ENCODE measurements around the gene DOC2A. TPM values are rescaled to one million over a fixed set of nuclear protein-coding genes. Genes with fewer than 3 reads are reported as not detected.

Gene DOC2A
- total and polyA plus RNA-seq, 10 of the 15 experiments (the other 5 are each of a cell fraction or from before 2014, with no cell fraction given) = 0.06 to 0.17 (median 0.12) TPM; not detected in 6

- no TSS peak for BruUV-seq (replicated peaks)
- ChIA-PET POLR2A (interaction anchor here (0.6 to 6.0 kb wide), 19 partner anchors 8 to 445 kb away, joined by 3 to 53 read pairs (median 3); partner anchors contain the start of genes ALDOA, HIRIP3, INO80E and KCTD13), SMC1A (ENCODE audit: uncharacterized antibody, unreplicated experiment) (interaction anchor here (0.8 to 2.8 kb wide), 6 partner anchors 9 to 125 kb away, joined by 3 to 20 read pairs (median 4); partner anchors contain the start of genes HIRIP3 and TMEM219), CTCF (interaction anchor here (0.5 to 2.5 kb wide), 11 partner anchors 12 to 393 kb away, joined by 3 to 21 read pairs (median 5); partner anchors contain the start of genes HIRIP3, KCTD13 and TMEM219), RAD21 (ENCODE audit: unreplicated experiment) (interaction anchor here (0.5 to 2.3 kb wide), 8 partner anchors 11 to 561 kb away, joined by 3 to 19 read pairs (median 4); partner anchors contain the start of genes ALDOA, HIRIP3, INO80E and KCTD13)
- peaks cover 4 to 8% of the 10 kb centered on the region in 2 experiments; a peak in 3 of 4 replicates for H3K36me3 ChIP-seq (ENCODE audit: control insufficient read depth in 2 of 2, insufficient read depth in 2 of 2, low read length in 1 of 2)
- intact Hi-C loops (cut with micrococcal nuclease; ENCODE audit: unreplicated experiment) (no loop called here), in situ Hi-C loops (cut with MboI) (no loop called here)
- H3K4me3 ChIP-seq = peak within 1 kb of the TSS; percentile 99
- peak within 1 kb of the TSS; percentile 86 for H3K9ac ChIP-seq (ENCODE audit: control insufficient read depth, insufficient read depth, low read length)
- H3K4me2 ChIP-seq (ENCODE audit: control insufficient read depth, insufficient read depth) = peak within 1 kb of the TSS; percentile 91
- H2AFZ ChIP-seq (ENCODE audit: control insufficient read depth, low read depth, low read length) = peak within 1 kb of the TSS; percentile 81
- peak; percentile 96 for FAIRE-seq
- no peaks in the 10 kb centered on the region for H4K20me1 ChIP-seq (ENCODE audit: control insufficient read depth, insufficient read depth)
- H3K79me2 ChIP-seq (ENCODE audit: control insufficient read depth, insufficient read depth, low read length) = peaks cover 37% of the 10 kb centered on the region
- no peaks in the 10 kb centered on the region; the same call in 2 of the 3 replicates for H3K9me3 ChIP-seq (replicated peaks; ENCODE audit: control insufficient read depth, insufficient read depth, low read length)
- WGBS (ENCODE audit: insufficient coverage, insufficient replicate concordance, low lambda C conversion rate, missing lambda C conversion rate) = 10% methylated on average over 61 of the region's 75 CpGs
- H3K27me3 ChIP-seq (replicated peaks in 1 of 2; ENCODE audit: control insufficient read depth in 2 of 2, insufficient read depth in 2 of 2, low read length in 1 of 2) = no peaks in the 10 kb centered on the region
- peak within 1 kb of the TSS; percentile 90 for H3K27ac ChIP-seq (ENCODE audit: control insufficient read depth, insufficient read depth)
- DNase-seq (ENCODE audit: low read depth, low spot score) = peak; percentile 92
- H3K4me1 ChIP-seq (ENCODE audit: control insufficient read depth, insufficient read depth, low read length) = peaks cover 9% of the 10 kb centered on the region
- ATAC-seq = peak; percentile 98
- peak; percentile 98 for TF ChIP-seq IKZF1 (conservative IDR thresholded peaks at IDR 0.05)
- no peak for TF ChIP-seq RELA (IDR thresholded peaks at IDR 0.05; ENCODE audit: borderline replicate concordance, partially characterized antibody)
- peak; percentile 88 for TF ChIP-seq EED (IDR thresholded peaks at IDR 0.05; ENCODE audit: low read depth)
- no peak for TF ChIP-seq RUNX3 (IDR thresholded peaks at IDR 0.05; ENCODE audit: low read length)
- TF ChIP-seq MEF2A (IDR thresholded peaks at IDR 0.05; ENCODE audit: insufficient read depth, low read depth, low read length) = 0 out of 2 replicates have a peak, but pooled peaks have one; percentile 23
- TF ChIP-seq BCL3 (IDR thresholded peaks at IDR 0.05; ENCODE audit: borderline replicate concordance, insufficient read depth, low read depth, low read length, poor library complexity, severe bottlenecking) = no peak
- 0 out of 2 replicates have a peak, but pooled peaks have one; percentile 68 for TF ChIP-seq POLR2AphosphoS2 (IDR thresholded peaks at IDR 0.05; ENCODE audit: low read depth, low read length)
- no peak for TF ChIP-seq MTA2 (IDR thresholded peaks at IDR 0.05; ENCODE audit: low read depth)
- peak; percentile 88 for TF ChIP-seq HDGF (IDR thresholded peaks at IDR 0.05)
- peak; percentile 87 for TF ChIP-seq SMAD5 (IDR thresholded peaks at IDR 0.05; ENCODE audit: low read depth)
- no peak for TF ChIP-seq CEBPZ (IDR thresholded peaks at IDR 0.05; ENCODE audit: low read depth, low read length)
- peak; percentile 17; the same call in 1 of the 2 replicates for TF ChIP-seq ZBTB33 (IDR thresholded peaks at IDR 0.05)
- no peak for TF ChIP-seq SIX5 (IDR thresholded peaks at IDR 0.05; ENCODE audit: low read depth, low read length, severe bottlenecking)
- peak; percentile 49; the same call in 1 of the 2 replicates for TF ChIP-seq MXI1 (IDR thresholded peaks at IDR 0.05; ENCODE audit: low read depth, low read length)
- peak; percentile 83; the same call in 1 of the 2 replicates for TF ChIP-seq POLR2AphosphoS5 (IDR thresholded peaks at IDR 0.05; ENCODE audit: low read length)
- no peak for TF ChIP-seq IRF4 (IDR thresholded peaks at IDR 0.05; ENCODE audit: low read depth, low read length)
These were observed 37.2 kb downstream of the DOC2A start, which contains the start of gene TAOK2 for GRCh38 chr16:29973384-29974246. Gene TAOK2, plus strand, starts transcription at chr16:29973868. Its CDS starts 3,905 bp downstream, at chr16:29977773.

Measured in GM12878 (cell line).